ENCODE data around the gene ZMIZ1. TPM values are rescaled to one million over a fixed set of nuclear protein-coding genes. Genes with fewer than 3 reads are reported as not detected.

The ZMIZ1 gene
- total and polyA plus RNA-seq, 5 donors from 2014 or later, result 1.5 to 34.8 (median 2.2) TPM

- Mint-ChIP-seq H3K9me3 (no peaks in the 10 kb centered on the region), H3K4me3 (no peak overlapping the region), H3K27ac (peak overlapping the region in 1 of 3 donors; percentile 25), H3K36me3 (peaks cover 41% of the 10 kb centered on the region), H3K4me1 (no peaks in the 10 kb centered on the region), H3K27me3 (no peaks in the 10 kb centered on the region)
- ATAC-seq (ENCODE audit: low read depth in 2 of 2) (no peak), DNase-seq (no peak)
- H3K27me3 ChIP-seq (ENCODE audit: control insufficient read depth, insufficient read depth, low read length), result no peaks in the 10 kb centered on the region
- H3K4me1 ChIP-seq (ENCODE audit: control insufficient read depth, insufficient read depth, low read length, poor library complexity, severe bottlenecking), result no peaks in the 10 kb centered on the region
- peaks cover 57% of the 10 kb centered on the region for H3K36me3 ChIP-seq (ENCODE audit: control insufficient read depth, insufficient read depth, low read length)
- no peak overlapping the region for H3K4me3 ChIP-seq (ENCODE audit: low read depth, low read length)
- H3K27ac ChIP-seq (ENCODE audit: insufficient read depth, low read length, poor library complexity, severe bottlenecking), result no peak overlapping the region
- no peaks in the 10 kb centered on the region for H3K9me3 ChIP-seq (ENCODE audit: control insufficient read depth in 2 of 2, low read length in 2 of 2)
Measured at GRCh38 chr10:79300711-79301110, 231.9 kb downstream of the ZMIZ1 start.

- DNase-seq, result no peak
- Histone ChIP-seq H3K4me1 (ENCODE audit: control insufficient read depth, insufficient read depth, low read length, poor library complexity, severe bottlenecking) (no peaks in the 10 kb centered on the region), H3K4me3 (ENCODE audit: low read depth, low read length) (no peak overlapping the region), H3K27me3 (ENCODE audit: control insufficient read depth, insufficient read depth, low read length) (no peaks in the 10 kb centered on the region), H3K36me3 (ENCODE audit: control insufficient read depth, insufficient read depth, low read length) (peaks cover 65% of the 10 kb centered on the region), H3K27ac (ENCODE audit: insufficient read depth, low read length, poor library complexity, severe bottlenecking) (no peak overlapping the region), H3K9me3 (ENCODE audit: control insufficient read depth in 2 of 2, low read length in 2 of 2) (no peaks in the 10 kb centered on the region)
- no peak overlapping the region for H3K4me3 Mint-ChIP-seq
- H3K9me3 Mint-ChIP-seq, result no peaks in the 10 kb centered on the region
- no peaks in the 10 kb centered on the region for H3K4me1 Mint-ChIP-seq
- H3K36me3 Mint-ChIP-seq, result peaks cover 35% of the 10 kb centered on the region
- peak overlapping the region in 2 of 3 donors; percentile 10 to 86 for H3K27ac Mint-ChIP-seq
- H3K27me3 Mint-ChIP-seq, result no peaks in the 10 kb centered on the region
- no peak for ATAC-seq (ENCODE audit: low read depth in 2 of 2)
Measured at GRCh38 chr10:79301754-79302530, 233.2 kb downstream of the ZMIZ1 start.

GRCh38 chr10:79303631-79304478 is 235.1 kb downstream of the ZMIZ1 start:
- H3K4me3 ChIP-seq (ENCODE audit: low read depth, low read length), result no peak overlapping the region
- H3K4me3 Mint-ChIP-seq, result no peak overlapping the region
- H3K36me3 ChIP-seq (ENCODE audit: control insufficient read depth, insufficient read depth, low read length), result peaks cover 65% of the 10 kb centered on the region
- peaks cover 41% of the 10 kb centered on the region for H3K36me3 Mint-ChIP-seq
- H3K27me3 ChIP-seq (ENCODE audit: control insufficient read depth, insufficient read depth, low read length), result no peaks in the 10 kb centered on the region
- no peak overlapping the region for H3K27ac ChIP-seq (ENCODE audit: insufficient read depth, low read length, poor library complexity, severe bottlenecking)
- no peak for ATAC-seq (ENCODE audit: low read depth in 2 of 2)
- no peaks in the 10 kb centered on the region for H3K9me3 ChIP-seq (ENCODE audit: control insufficient read depth in 2 of 2, low read length in 2 of 2)
- H3K4me1 Mint-ChIP-seq, result no peaks in the 10 kb centered on the region
- H3K9me3 Mint-ChIP-seq, result no peaks in the 10 kb centered on the region
- H3K4me1 ChIP-seq (ENCODE audit: control insufficient read depth, insufficient read depth, low read length, poor library complexity, severe bottlenecking), result no peaks in the 10 kb centered on the region
- H3K27ac Mint-ChIP-seq, result no peak overlapping the region
- H3K27me3 Mint-ChIP-seq, result no peaks in the 10 kb centered on the region
- DNase-seq, result no peak

- Histone ChIP-seq H3K27ac (ENCODE audit: insufficient read depth, low read length, poor library complexity, severe bottlenecking) (no peak overlapping the region), H3K27me3 (ENCODE audit: control insufficient read depth, insufficient read depth, low read length) (no peaks in the 10 kb centered on the region), H3K36me3 (ENCODE audit: control insufficient read depth, insufficient read depth, low read length) (peaks cover 61% of the 10 kb centered on the region), H3K4me3 (ENCODE audit: low read depth, low read length) (no peak overlapping the region), H3K9me3 (ENCODE audit: control insufficient read depth in 2 of 2, low read length in 2 of 2) (no peaks in the 10 kb centered on the region), H3K4me1 (ENCODE audit: control insufficient read depth, insufficient read depth, low read length, poor library complexity, severe bottlenecking) (no peaks in the 10 kb centered on the region)
- DNase-seq (no peak), ATAC-seq (ENCODE audit: low read depth in 2 of 2) (no peak)
- Mint-ChIP-seq H3K4me1 (no peaks in the 10 kb centered on the region), H3K27me3 (no peaks in the 10 kb centered on the region), H3K36me3 (peaks cover 44% of the 10 kb centered on the region), H3K9me3 (no peaks in the 10 kb centered on the region), H3K27ac (peak overlapping the region in 1 of 3 donors; percentile 42), H3K4me3 (no peak overlapping the region)
Measured at GRCh38 chr10:79304479-79305087, 235.8 kb downstream of the ZMIZ1 start.

GRCh38 chr10:79305515-79305914 is 236.7 kb downstream of the ZMIZ1 start:
- H3K36me3 Mint-ChIP-seq, result peaks cover 40% of the 10 kb centered on the region
- H3K9me3 ChIP-seq (ENCODE audit: control insufficient read depth in 2 of 2, low read length in 2 of 2), result no peaks in the 10 kb centered on the region

GRCh38 chr10:79305988-79306387 is 237.2 kb downstream of the ZMIZ1 start:
- no peak for ATAC-seq (ENCODE audit: low read depth in 2 of 2)

More at GRCh38 chr10:79305515-79305914, 236.7 kb downstream of the ZMIZ1 start:
- H3K27me3 ChIP-seq (ENCODE audit: control insufficient read depth, insufficient read depth, low read length), result no peaks in the 10 kb centered on the region
- DNase-seq, result no peak
- no peaks in the 10 kb centered on the region for H3K4me1 Mint-ChIP-seq
- no peak overlapping the region for H3K27ac Mint-ChIP-seq
- H3K27ac ChIP-seq (ENCODE audit: insufficient read depth, low read length, poor library complexity, severe bottlenecking), result no peak overlapping the region
- H3K4me3 Mint-ChIP-seq, result no peak overlapping the region
- H3K27me3 Mint-ChIP-seq, result no peaks in the 10 kb centered on the region
- no peaks in the 10 kb centered on the region for H3K9me3 Mint-ChIP-seq
- H3K4me1 ChIP-seq (ENCODE audit: control insufficient read depth, insufficient read depth, low read length, poor library complexity, severe bottlenecking), result no peaks in the 10 kb centered on the region
- ATAC-seq (ENCODE audit: low read depth in 2 of 2), result no peak
- H3K36me3 ChIP-seq (ENCODE audit: control insufficient read depth, insufficient read depth, low read length), result peaks cover 54% of the 10 kb centered on the region
- H3K4me3 ChIP-seq (ENCODE audit: low read depth, low read length), result no peak overlapping the region

GRCh38 chr10:79306644-79307220 is 238.0 kb downstream of the ZMIZ1 start:
- peaks cover 44% of the 10 kb centered on the region for H3K36me3 ChIP-seq (ENCODE audit: control insufficient read depth, insufficient read depth, low read length)
- no peak overlapping the region for H3K4me3 Mint-ChIP-seq
- H3K36me3 Mint-ChIP-seq, result peaks cover 31% of the 10 kb centered on the region
- no peaks in the 10 kb centered on the region for H3K9me3 ChIP-seq (ENCODE audit: control insufficient read depth in 2 of 2, low read length in 2 of 2)
- no peaks in the 10 kb centered on the region for H3K27me3 Mint-ChIP-seq
- H3K4me3 ChIP-seq (ENCODE audit: low read depth, low read length), result no peak overlapping the region
- no peaks in the 10 kb centered on the region for H3K4me1 ChIP-seq (ENCODE audit: control insufficient read depth, insufficient read depth, low read length, poor library complexity, severe bottlenecking)
- no peak for ATAC-seq (ENCODE audit: low read depth in 2 of 2)
- no peak overlapping the region for H3K27ac ChIP-seq (ENCODE audit: insufficient read depth, low read length, poor library complexity, severe bottlenecking)
- DNase-seq, result no peak
- H3K27me3 ChIP-seq (ENCODE audit: control insufficient read depth, insufficient read depth, low read length), result no peaks in the 10 kb centered on the region
- no peak overlapping the region for H3K27ac Mint-ChIP-seq
- H3K9me3 Mint-ChIP-seq, result no peaks in the 10 kb centered on the region
- peaks cover 0 to 1% (median 0%) of the 10 kb centered on the region in 4 donors for H3K4me1 Mint-ChIP-seq

More at GRCh38 chr10:79305988-79306387, 237.2 kb downstream of the ZMIZ1 start:
- no peak for DNase-seq
- Mint-ChIP-seq H3K4me1 (peaks cover 0 to 1% (median 0%) of the 10 kb centered on the region in 4 donors), H3K36me3 (peaks cover 38% of the 10 kb centered on the region), H3K27ac (no peak overlapping the region), H3K27me3 (no peaks in the 10 kb centered on the region), H3K9me3 (no peaks in the 10 kb centered on the region), H3K4me3 (no peak overlapping the region)
- Histone ChIP-seq H3K4me3 (ENCODE audit: low read depth, low read length) (no peak overlapping the region), H3K27ac (ENCODE audit: insufficient read depth, low read length, poor library complexity, severe bottlenecking) (no peak overlapping the region), H3K36me3 (ENCODE audit: control insufficient read depth, insufficient read depth, low read length) (peaks cover 51% of the 10 kb centered on the region), H3K9me3 (ENCODE audit: control insufficient read depth in 2 of 2, low read length in 2 of 2) (no peaks in the 10 kb centered on the region), H3K4me1 (ENCODE audit: control insufficient read depth, insufficient read depth, low read length, poor library complexity, severe bottlenecking) (no peaks in the 10 kb centered on the region), H3K27me3 (ENCODE audit: control insufficient read depth, insufficient read depth, low read length) (no peaks in the 10 kb centered on the region)

All from CD4-positive, CD25-positive, alpha-beta regulatory T cell (primary cell).